ENCODE data around the gene GAB2.

GAB2 gene

DNA sequence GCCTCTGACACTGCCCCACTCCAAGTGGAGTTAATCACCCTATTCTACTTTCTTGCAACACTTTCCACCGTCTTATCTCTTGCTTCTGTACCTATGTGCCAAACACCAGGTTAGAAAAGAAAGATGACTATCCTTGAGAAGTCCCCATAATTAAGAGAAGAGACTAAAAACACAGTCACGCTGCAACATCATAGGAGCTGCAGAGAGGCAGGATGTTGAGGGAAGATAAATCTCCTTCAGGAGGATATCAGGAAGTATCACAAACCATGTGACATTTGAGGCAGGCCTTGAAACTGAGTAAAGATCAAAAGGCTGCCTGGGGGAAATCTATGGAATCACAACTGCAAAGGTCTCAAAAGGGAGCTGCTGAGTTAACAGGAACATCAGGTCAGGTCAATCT, 24.8 kb downstream of the GAB2 start:
- DNase-seq (ENCODE audit: extremely low read depth, low read depth) = no peak
- no peak overlapping the region for H3K4me3 ChIP-seq (replicated peaks; ENCODE audit: low read depth, low read length)
- TF ChIP-seq, protein P1, sequence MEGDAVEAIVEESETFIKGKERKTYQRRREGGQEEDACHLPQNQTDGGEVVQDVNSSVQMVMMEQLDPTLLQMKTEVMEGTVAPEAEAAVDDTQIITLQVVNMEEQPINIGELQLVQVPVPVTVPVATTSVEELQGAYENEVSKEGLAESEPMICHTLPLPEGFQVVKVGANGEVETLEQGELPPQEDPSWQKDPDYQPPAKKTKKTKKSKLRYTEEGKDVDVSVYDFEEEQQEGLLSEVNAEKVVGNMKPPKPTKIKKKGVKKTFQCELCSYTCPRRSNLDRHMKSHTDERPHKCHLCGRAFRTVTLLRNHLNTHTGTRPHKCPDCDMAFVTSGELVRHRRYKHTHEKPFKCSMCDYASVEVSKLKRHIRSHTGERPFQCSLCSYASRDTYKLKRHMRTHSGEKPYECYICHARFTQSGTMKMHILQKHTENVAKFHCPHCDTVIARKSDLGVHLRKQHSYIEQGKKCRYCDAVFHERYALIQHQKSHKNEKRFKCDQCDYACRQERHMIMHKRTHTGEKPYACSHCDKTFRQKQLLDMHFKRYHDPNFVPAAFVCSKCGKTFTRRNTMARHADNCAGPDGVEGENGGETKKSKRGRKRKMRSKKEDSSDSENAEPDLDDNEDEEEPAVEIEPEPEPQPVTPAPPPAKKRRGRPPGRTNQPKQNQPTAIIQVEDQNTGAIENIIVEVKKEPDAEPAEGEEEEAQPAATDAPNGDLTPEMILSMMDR (IDR thresholded peaks at IDR 0.05; ENCODE audit: low read depth, low read length, missing control alignments) = no peak

DNA sequence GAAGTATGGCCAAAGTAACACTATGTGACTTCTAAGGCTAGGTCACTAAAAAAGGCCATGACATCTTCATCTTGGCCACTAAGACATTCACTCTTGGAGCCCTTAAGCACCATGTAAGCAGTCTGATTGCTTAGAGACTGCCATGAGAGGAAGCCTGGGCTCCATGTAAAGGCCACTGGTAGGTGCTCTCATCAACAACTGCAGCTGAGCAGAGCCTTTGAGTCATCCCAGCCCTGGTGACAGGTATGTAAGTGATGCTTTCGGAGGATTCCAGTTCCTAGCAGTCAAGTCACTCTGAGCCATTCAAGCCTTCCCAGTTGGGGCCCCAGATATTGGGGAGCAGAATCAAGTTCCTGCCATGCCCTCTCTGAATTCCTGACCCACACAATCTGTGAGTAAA, 26.2 kb downstream of the GAB2 start:
- DNase-seq (ENCODE audit: extremely low read depth, low read depth) = no peak
- TF ChIP-seq, protein P1 (IDR thresholded peaks at IDR 0.05; ENCODE audit: low read depth, low read length, missing control alignments) = no peak

DNA sequence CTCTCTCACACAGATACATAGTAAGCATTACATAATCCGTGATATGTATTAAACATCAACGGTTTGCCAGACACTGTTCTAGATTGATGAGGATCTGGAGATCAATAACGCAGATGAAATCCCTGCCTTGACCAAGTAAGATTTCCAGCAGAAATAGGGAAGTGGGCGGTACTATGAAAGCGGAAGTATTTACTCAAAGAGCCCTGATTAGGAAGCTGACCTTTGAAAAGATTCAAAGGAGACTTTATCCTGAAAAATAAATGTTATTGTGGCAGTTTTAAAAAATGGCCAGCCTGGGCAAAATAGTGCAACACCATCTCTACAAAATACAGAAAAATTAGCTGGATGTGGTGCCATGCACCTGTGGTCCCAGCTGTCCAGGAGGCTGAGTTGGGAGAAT, 26.8 kb downstream of the GAB2 start:
- TF ChIP-seq, protein P1 (IDR thresholded peaks at IDR 0.05; ENCODE audit: low read depth, low read length, missing control alignments) = no peak
- no peak overlapping the region for H3K4me3 ChIP-seq (replicated peaks; ENCODE audit: low read depth, low read length)
- no peak for DNase-seq (ENCODE audit: extremely low read depth, low read depth)

More for the DNA sequence above, 26.2 kb downstream of the GAB2 start:
- no peak overlapping the region for H3K4me3 ChIP-seq (replicated peaks; ENCODE audit: low read depth, low read length)

DNA sequence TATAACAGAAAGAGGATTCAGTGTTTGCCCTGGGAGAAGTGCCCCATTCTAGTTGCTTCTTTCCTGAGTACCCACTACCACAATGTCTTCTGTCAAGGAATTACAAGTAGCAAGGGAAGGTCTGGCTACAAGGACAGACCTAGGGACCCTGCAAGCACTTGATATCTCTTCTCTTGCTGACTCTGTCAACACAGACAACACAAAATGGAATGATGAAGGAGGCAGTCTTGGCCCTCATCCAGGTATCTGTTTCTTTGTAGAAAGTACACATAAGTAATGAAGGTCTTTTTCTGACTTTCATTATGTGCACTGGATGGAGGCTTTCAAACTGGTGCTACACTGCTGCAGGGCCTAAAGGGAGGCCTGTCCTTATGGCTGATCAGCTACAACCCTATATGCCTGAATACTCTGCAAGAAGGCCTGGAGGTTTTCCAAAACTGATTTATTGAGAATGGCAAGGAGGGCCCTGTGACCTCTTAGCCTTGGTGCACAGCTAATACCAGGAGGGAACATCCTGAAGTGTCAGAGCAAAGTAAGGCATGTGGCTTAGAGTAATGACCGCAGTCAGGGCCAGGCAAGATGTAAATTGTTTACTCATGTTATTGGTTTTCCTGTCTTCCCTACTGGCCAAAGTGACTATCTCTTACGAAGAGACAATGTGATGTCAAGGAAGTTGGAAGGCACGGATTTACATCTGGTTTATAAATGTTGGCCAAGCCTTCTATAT, 31.2 kb downstream of the GAB2 start:
- no peak overlapping the region for H3K4me3 ChIP-seq (replicated peaks; ENCODE audit: low read depth, low read length)
- TF ChIP-seq, protein P1 (IDR thresholded peaks at IDR 0.05; ENCODE audit: low read depth, low read length, missing control alignments) = no peak
- no peak for DNase-seq (ENCODE audit: extremely low read depth, low read depth)

DNA sequence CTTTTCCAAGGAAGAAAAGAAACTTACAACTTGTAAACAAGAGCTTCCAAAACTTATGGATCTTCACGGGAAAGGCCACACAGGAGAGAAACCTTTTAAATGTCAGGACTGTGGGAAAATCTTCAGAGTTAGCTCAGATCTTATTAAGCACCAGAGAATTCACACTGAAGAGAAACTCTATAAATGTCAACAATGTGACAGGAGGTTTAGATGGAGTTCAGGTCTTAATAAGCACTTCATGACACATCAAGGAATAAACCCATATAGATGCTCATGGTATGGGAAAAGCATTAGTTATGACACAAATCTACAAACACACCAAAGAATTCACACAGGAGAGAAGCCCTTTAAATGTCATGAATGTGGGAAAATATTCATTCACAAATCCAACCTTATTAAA, 32.4 kb downstream of the GAB2 start:
- no peak for DNase-seq (ENCODE audit: extremely low read depth, low read depth)
- no peak overlapping the region for H3K4me3 ChIP-seq (replicated peaks; ENCODE audit: low read depth, low read length)
- TF ChIP-seq, protein P1 (IDR thresholded peaks at IDR 0.05; ENCODE audit: low read depth, low read length, missing control alignments) = no peak

DNA sequence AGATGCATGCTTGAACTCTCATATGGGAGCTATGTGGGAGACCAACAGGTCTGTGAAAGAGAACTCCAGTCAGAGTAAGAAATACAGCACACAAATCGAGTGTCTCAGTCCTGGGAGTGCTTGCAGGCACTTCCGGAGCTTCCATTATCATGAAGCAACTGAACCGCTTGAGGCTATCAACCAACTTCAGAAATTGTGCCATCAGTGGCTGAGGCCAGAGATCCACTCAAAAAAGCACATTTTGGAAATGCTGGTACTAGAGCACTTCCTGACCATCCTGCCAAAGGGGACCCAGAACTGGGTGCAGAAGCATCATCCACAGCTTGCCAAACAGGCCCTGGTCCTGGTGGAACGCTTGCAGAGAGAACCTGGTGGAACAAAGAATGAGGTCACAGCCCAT, 33.4 kb downstream of the GAB2 start:
- DNase-seq (ENCODE audit: extremely low read depth, low read depth) = no peak
- H3K4me3 ChIP-seq (replicated peaks; ENCODE audit: low read depth, low read length) = no peak overlapping the region
- TF ChIP-seq, protein P1 (IDR thresholded peaks at IDR 0.05; ENCODE audit: low read depth, low read length, missing control alignments) = no peak

DNA sequence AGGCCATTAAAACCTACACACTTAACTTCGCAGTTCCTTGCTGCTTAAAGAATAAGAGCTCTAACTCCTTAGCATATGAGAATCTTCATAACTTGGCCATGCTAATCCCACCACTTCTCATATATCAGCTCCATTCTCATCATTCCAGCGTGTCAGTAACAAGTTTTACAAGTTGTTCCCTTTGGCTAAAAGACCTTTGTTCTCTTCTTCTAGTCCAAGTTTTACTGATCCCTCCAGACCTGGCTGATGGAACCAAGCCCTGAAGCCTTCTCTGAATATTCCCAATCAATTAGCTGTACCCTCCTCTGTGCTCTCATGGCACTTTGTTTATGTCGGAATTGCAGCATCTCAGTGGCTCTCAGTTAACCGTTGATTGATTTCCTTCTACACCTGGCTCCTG, 35.8 kb downstream of the GAB2 start:
- H3K4me3 ChIP-seq (replicated peaks; ENCODE audit: low read depth, low read length) = no peak overlapping the region
- TF ChIP-seq, protein P1 (IDR thresholded peaks at IDR 0.05; ENCODE audit: low read depth, low read length, missing control alignments) = no peak
- no peak for DNase-seq (ENCODE audit: extremely low read depth, low read depth)
